ENCODE data around the gene HNRNPUL1. TPM values are rescaled to one million over a fixed set of nuclear protein-coding genes. Genes with fewer than 3 reads are reported as not detected.

HNRNPUL1 gene
- total RNA-seq, 2 experiments from 2014 or later: 194 to 360 TPM

- no peaks in the 10 kb centered on the region for H3K36me3 ChIP-seq (ENCODE audit: insufficient read depth, low read length)
- no peaks in the 10 kb centered on the region for H3K9me2 ChIP-seq (ENCODE audit: insufficient read depth, low read length)
- no peaks in the 10 kb centered on the region for H3K4me1 ChIP-seq (ENCODE audit: insufficient read depth, low read length, poor library complexity, severe bottlenecking)
- CTCF ChIA-PET (ENCODE audit: unreplicated experiment): no interaction called here
- H4K20me1 ChIP-seq (ENCODE audit: insufficient read depth, low read length): no peaks in the 10 kb centered on the region
- H3K4me3 ChIP-seq (ENCODE audit: low read depth, low read length, poor library complexity, severe bottlenecking): no peak overlapping the region
- H3K27ac ChIP-seq (ENCODE audit: low read depth, low read length, poor library complexity, severe bottlenecking): no peak overlapping the region
- no peak overlapping the region for H2AFZ ChIP-seq (ENCODE audit: low read length)
- DNase-seq (ENCODE audit: low spot score): no peak
- no peak for TF ChIP-seq EZH2phosphoT487 (IDR thresholded peaks at IDR 0.05; ENCODE audit: borderline replicate concordance, low read depth, low read length)
- TF ChIP-seq CTCF (conservative IDR thresholded peaks at IDR 0.05; ENCODE audit: low read length): no peak
- no peaks in the 10 kb centered on the region for H3K9me3 ChIP-seq (ENCODE audit: low read length)
- BruUV-seq (replicated peaks): no TSS peak
- intact Hi-C loops (cut with micrococcal nuclease; ENCODE audit: unreplicated experiment): no loop called here
- POLR2A ChIA-PET: interaction anchor here (0.6 kb wide), 1 partner anchor 21 kb away, joined by 3 read pairs; no protein-coding TSS in a partner anchor
- no peak overlapping the region for H3K4me2 ChIP-seq (ENCODE audit: low read length)
- H3K79me2 ChIP-seq (ENCODE audit: insufficient read depth, low read depth, low read length): no peaks in the 10 kb centered on the region
These were observed 20.1 kb upstream of the HNRNPUL1 start for GRCh38 chr19:41244117-41244516.

GRCh38 chr19:41245843-41246242 lies 18.3 kb upstream of the HNRNPUL1 start:
- Histone ChIP-seq H4K20me1 (ENCODE audit: insufficient read depth, low read length) (no peaks in the 10 kb centered on the region), H3K36me3 (ENCODE audit: insufficient read depth, low read length) (no peaks in the 10 kb centered on the region), H3K9me2 (ENCODE audit: insufficient read depth, low read length) (no peaks in the 10 kb centered on the region), H2AFZ (ENCODE audit: low read length) (no peak overlapping the region), H3K79me2 (ENCODE audit: insufficient read depth, low read depth, low read length) (no peaks in the 10 kb centered on the region), H3K27ac (ENCODE audit: low read depth, low read length, poor library complexity, severe bottlenecking) (no peak overlapping the region), H3K4me1 (ENCODE audit: insufficient read depth, low read length, poor library complexity, severe bottlenecking) (no peaks in the 10 kb centered on the region), H3K9me3 (ENCODE audit: low read length) (no peaks in the 10 kb centered on the region), H3K4me3 (ENCODE audit: low read depth, low read length, poor library complexity, severe bottlenecking) (no peak overlapping the region), H3K4me2 (ENCODE audit: low read length) (no peak overlapping the region)
- no peak for DNase-seq (ENCODE audit: low spot score)
- CTCF ChIA-PET (ENCODE audit: unreplicated experiment): no interaction called here
- TF ChIP-seq EZH2phosphoT487 (IDR thresholded peaks at IDR 0.05; ENCODE audit: borderline replicate concordance, low read depth, low read length) (no peak), CTCF (conservative IDR thresholded peaks at IDR 0.05; ENCODE audit: low read length) (no peak)
- POLR2A ChIA-PET: no interaction called here
- intact Hi-C loops (cut with micrococcal nuclease; ENCODE audit: unreplicated experiment): no loop called here
- no TSS peak for BruUV-seq (replicated peaks)

GRCh38 chr19:41248895-41249294 lies 15.3 kb upstream of the HNRNPUL1 start:
- H3K4me3 ChIP-seq (ENCODE audit: low read depth, low read length, poor library complexity, severe bottlenecking): no peak overlapping the region
- H3K9me2 ChIP-seq (ENCODE audit: insufficient read depth, low read length): no peaks in the 10 kb centered on the region
- no peaks in the 10 kb centered on the region for H4K20me1 ChIP-seq (ENCODE audit: insufficient read depth, low read length)
- no peak for DNase-seq (ENCODE audit: low spot score)
- no peak overlapping the region for H2AFZ ChIP-seq (ENCODE audit: low read length)
- H3K4me1 ChIP-seq (ENCODE audit: insufficient read depth, low read length, poor library complexity, severe bottlenecking): no peaks in the 10 kb centered on the region
- no peaks in the 10 kb centered on the region for H3K36me3 ChIP-seq (ENCODE audit: insufficient read depth, low read length)
- intact Hi-C loops (cut with micrococcal nuclease; ENCODE audit: unreplicated experiment): no loop called here
- H3K27ac ChIP-seq (ENCODE audit: low read depth, low read length, poor library complexity, severe bottlenecking): no peak overlapping the region
- H3K4me2 ChIP-seq (ENCODE audit: low read length): no peak overlapping the region
- POLR2A ChIA-PET: no interaction called here
- no peaks in the 10 kb centered on the region for H3K9me3 ChIP-seq (ENCODE audit: low read length)
- no peaks in the 10 kb centered on the region for H3K79me2 ChIP-seq (ENCODE audit: insufficient read depth, low read depth, low read length)
- TF ChIP-seq EZH2phosphoT487 (IDR thresholded peaks at IDR 0.05; ENCODE audit: borderline replicate concordance, low read depth, low read length): no peak
- TF ChIP-seq CTCF (conservative IDR thresholded peaks at IDR 0.05; ENCODE audit: low read length): no peak
- CTCF ChIA-PET (ENCODE audit: unreplicated experiment): no interaction called here
- no TSS peak for BruUV-seq (replicated peaks)

Measured in OCI-LY7 (cell line).